Right lobe of liver (tissue), 4 donors: Measurements from ENCODE around the gene APOBEC4.

Experiments
- POLR2A ChIP-seq: fragments of 450-650 bp; IDR thresholded peaks from one replicate; pipeline ENCODE4 v1.6.1; 2017; ENCODE audit warnings: antibody characterized with exemption, mild to moderate bottlenecking
- TF ChIP-seq, protein P1 (sequence below), 4 donors: fragments of 200-600 bp in 3 of 4; fragments of 450-650 bp in 1 of 4; IDR thresholded peaks; one replicate each; pipeline versions ENCODE4 v1.5.1 to v1.8.0; 2016 to 2022; ENCODE audit warnings: antibody characterized with exemption in 4 of 4, mild to moderate bottlenecking in 2 of 4
- donor health status: DM: no; HTN: no; CAD: no.
- donor health status: DM: no; HTN: no; CAD: no.
- donor health status: DM: no; HTN: yes; CAD: no.

DNA sequence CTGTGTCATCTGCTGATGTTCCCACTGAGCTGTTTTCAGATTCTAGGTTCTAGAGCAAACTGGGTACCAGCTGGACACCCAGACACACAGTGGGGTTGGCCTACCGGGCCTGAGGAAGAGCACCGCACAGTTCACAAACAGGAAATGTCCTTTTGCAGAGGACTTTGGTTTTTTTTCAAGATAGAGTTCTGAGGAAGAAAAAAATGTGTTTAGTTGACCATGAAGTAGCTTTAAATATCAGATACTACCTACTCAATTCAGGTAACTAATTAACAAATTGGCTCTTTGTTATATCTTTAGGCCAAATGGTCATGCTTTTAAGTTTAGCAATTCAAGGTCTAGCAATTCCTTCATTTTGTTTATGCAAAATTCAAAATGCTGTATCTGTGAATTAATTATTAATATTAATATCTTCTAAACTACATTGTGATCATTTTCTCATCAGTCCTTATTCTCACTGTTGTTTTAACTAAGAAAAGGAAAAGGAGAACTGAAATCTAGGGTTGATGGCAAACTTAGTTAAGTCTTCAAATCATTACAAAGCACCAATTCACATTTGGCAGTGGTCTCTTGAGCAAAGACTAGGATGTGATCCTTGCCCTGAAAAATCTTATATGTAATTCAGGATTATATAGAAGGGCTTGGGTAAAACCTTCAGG lies 45.7 kb downstream of the APOBEC4 start:
- TF ChIP-seq, protein P1, sequence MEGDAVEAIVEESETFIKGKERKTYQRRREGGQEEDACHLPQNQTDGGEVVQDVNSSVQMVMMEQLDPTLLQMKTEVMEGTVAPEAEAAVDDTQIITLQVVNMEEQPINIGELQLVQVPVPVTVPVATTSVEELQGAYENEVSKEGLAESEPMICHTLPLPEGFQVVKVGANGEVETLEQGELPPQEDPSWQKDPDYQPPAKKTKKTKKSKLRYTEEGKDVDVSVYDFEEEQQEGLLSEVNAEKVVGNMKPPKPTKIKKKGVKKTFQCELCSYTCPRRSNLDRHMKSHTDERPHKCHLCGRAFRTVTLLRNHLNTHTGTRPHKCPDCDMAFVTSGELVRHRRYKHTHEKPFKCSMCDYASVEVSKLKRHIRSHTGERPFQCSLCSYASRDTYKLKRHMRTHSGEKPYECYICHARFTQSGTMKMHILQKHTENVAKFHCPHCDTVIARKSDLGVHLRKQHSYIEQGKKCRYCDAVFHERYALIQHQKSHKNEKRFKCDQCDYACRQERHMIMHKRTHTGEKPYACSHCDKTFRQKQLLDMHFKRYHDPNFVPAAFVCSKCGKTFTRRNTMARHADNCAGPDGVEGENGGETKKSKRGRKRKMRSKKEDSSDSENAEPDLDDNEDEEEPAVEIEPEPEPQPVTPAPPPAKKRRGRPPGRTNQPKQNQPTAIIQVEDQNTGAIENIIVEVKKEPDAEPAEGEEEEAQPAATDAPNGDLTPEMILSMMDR (IDR thresholded peaks at IDR 0.05), result no peak
- no peak for TF ChIP-seq POLR2A
